Keratinocyte (primary cell): Measurements from ENCODE around the gene LSP1. TPM values are rescaled to one million over a fixed set of nuclear protein-coding genes. Genes with fewer than 3 reads are reported as not detected.

ENCODE experiments used
- DNase-seq: peaks from one replicate; pipeline ENCODE4 v3.0.0-alpha.2; 2011; ENCODE audit warnings: low read depth, missing footprints, low spot score
- FAIRE-seq: peaks from 2 replicates; lab custom pipeline; 2011; peaks lifted over from hg19 to GRCh38; lab: Jason Lieb, UNC
- H2AFZ ChIP-seq: 2 replicates; pipeline ENCODE4 v1.6.0; 2012; ENCODE audit warnings: low read length, control low read depth, inconsistent platforms; ENCODE audit not compliant: control insufficient read depth
- H3K27ac ChIP-seq: 2 replicates; pipeline ENCODE4 v1.5.1; 2011; ENCODE audit warnings: low read length; ENCODE audit not compliant: control insufficient read depth, insufficient read depth
- H3K27me3 ChIP-seq: 3 replicates; pipeline ENCODE4 v1.6.0; 2011; ENCODE audit warnings: low read length; ENCODE audit not compliant: control insufficient read depth, insufficient read depth; ENCODE audit errors: extremely low read depth
- H3K36me3 ChIP-seq, 2 experiments: 2 replicates in 1 of 2; 3 replicates in 1 of 2; pipeline ENCODE4 v1.5.1; 2011; ENCODE audit warnings: low read length in 2 of 2, mild to moderate bottlenecking in 1 of 2; ENCODE audit not compliant: control insufficient read depth in 2 of 2, insufficient read depth in 2 of 2; ENCODE audit errors: extremely low read depth in 1 of 2
- H3K4me1 ChIP-seq: 3 replicates; pipeline ENCODE4 v1.5.1; 2011; ENCODE audit warnings: low read length; ENCODE audit not compliant: control insufficient read depth, insufficient read depth; ENCODE audit errors: extremely low read depth
- H3K4me2 ChIP-seq: 3 replicates; pipeline ENCODE4 v1.6.0; 2011; ENCODE audit warnings: low read depth, low read length; ENCODE audit not compliant: control insufficient read depth, insufficient read depth; ENCODE audit errors: extremely low read depth
- H3K4me3 ChIP-seq, 3 experiments: fragments of 200-600 bp in 1 of 3; sonication (generic) in 1 of 3; 2 replicates in 2 of 3; 3 replicates in 1 of 3; pipeline ENCODE4 v1.5.1; 2011 to 2016; ENCODE audit warnings: low read length in 3 of 3, mild to moderate bottlenecking in 3 of 3, control low read depth in 2 of 3, inconsistent platforms in 1 of 3, low read depth in 1 of 3, mixed read lengths in 1 of 3, mixed run types in 1 of 3, moderate library complexity in 1 of 3; ENCODE audit not compliant: control insufficient read depth in 2 of 3, insufficient read depth in 2 of 3; ENCODE audit errors: extremely low read depth in 1 of 3
- H3K79me2 ChIP-seq: 2 replicates; pipeline ENCODE4 v1.6.0; 2012; ENCODE audit warnings: low read length; ENCODE audit not compliant: control insufficient read depth, insufficient read depth
- H3K9ac ChIP-seq: 3 replicates; pipeline ENCODE4 v1.6.0; 2011; ENCODE audit warnings: low read length; ENCODE audit not compliant: control insufficient read depth, insufficient read depth; ENCODE audit errors: extremely low read depth
- H3K9me1 ChIP-seq: 3 replicates; pipeline ENCODE4 v1.6.0; 2011; ENCODE audit warnings: low read length; ENCODE audit not compliant: control insufficient read depth, insufficient read depth; ENCODE audit errors: extremely low read depth
- H3K9me3 ChIP-seq: 2 replicates; pipeline ENCODE4 v1.5.1; 2012; ENCODE audit warnings: low read depth, low read length; ENCODE audit not compliant: control insufficient read depth
- H4K20me1 ChIP-seq: 3 replicates; pipeline ENCODE4 v1.6.0; 2011; ENCODE audit warnings: low read length; ENCODE audit not compliant: control insufficient read depth, insufficient read depth; ENCODE audit errors: extremely low read depth
- CTCF ChIP-seq, 3 experiments: IDR thresholded peaks in 1 of 3; conservative IDR thresholded peaks in 1 of 3; optimal IDR thresholded peaks in 1 of 3; 2 replicates in 2 of 3; 3 replicates in 1 of 3; pipeline versions ENCODE3 to v1.5.1; 2011; ENCODE audit warnings: low read length in 3 of 3, mild to moderate bottlenecking in 3 of 3, moderate library complexity in 2 of 3, control low read depth in 1 of 3, inconsistent platforms in 1 of 3; ENCODE audit not compliant: insufficient read depth in 2 of 3; ENCODE audit errors: extremely low read depth in 1 of 3
- EZH2 ChIP-seq: IDR thresholded peaks from one replicate; pipeline ENCODE4 v1.6.1; 2012; ENCODE audit warnings: inconsistent platforms, mild to moderate bottlenecking, low read length, moderate library complexity
- dilution Hi-C: fragments of 300-500 bp; cut with MboI; formaldehyde crosslinking; loops from one replicate; pipeline ENCODE4 v1.7.0; 2020; ENCODE audit warnings: low sequenced_read_pairs; ENCODE audit not compliant: extremely low pct_ligation_motif_present
- polyA plus RNA-seq, 5 experiments: library from polyadenylated mRNA; depleted of rRNA in 3 of 5; stranded (reverse) in 3 of 5; stranded (forward) in 1 of 5; unstranded in 1 of 5; fragments of >200 nt; gene quantifications; 1 replicate in 1 of 5; 2 replicates in 3 of 5; 3 replicates in 1 of 5; pipeline versions ENCODE4 v1.2.1 to v1.2.3, GENCODE V29; 2011 to 2012; ENCODE audit warnings: missing spikeins in 2 of 5, low read depth in 1 of 5, low replicate concordance in 1 of 5

LSP1 gene
- polyA plus RNA-seq, 1 donor (not counting 4 experiments of a cell fraction or from before 2014, with no cell fraction given), result 0.94 TPM

GRCh38 chr11:1927026-1927847, 74.4 kb downstream of the LSP1 start:
- Histone ChIP-seq H2AFZ (no peak overlapping the region), H3K9ac (no peak overlapping the region), H3K9me3 (no peaks in the 10 kb centered on the region), H3K4me2 (no peak overlapping the region), H3K36me3 (no peaks in the 10 kb centered on the region), H3K27me3 (peaks cover 4% of the 10 kb centered on the region), H3K79me2 (no peaks in the 10 kb centered on the region), H4K20me1 (no peaks in the 10 kb centered on the region), H3K4me3 (no peak overlapping the region), H3K27ac (no peak overlapping the region), H3K9me1 (no peaks in the 10 kb centered on the region), H3K4me1 (peaks cover 5% of the 10 kb centered on the region)
- TF ChIP-seq EZH2 (no peak), CTCF (optimal IDR thresholded peaks at IDR 0.05 in 1 of 3, IDR thresholded peaks at IDR 0.05 in 1 of 3, conservative IDR thresholded peaks at IDR 0.05 in 1 of 3; ENCODE audit: extremely low read depth in 1 of 3, insufficient read depth in 2 of 3, low read length in 3 of 3) (no peak)
- FAIRE-seq (no peak), DNase-seq (no peak)
- dilution Hi-C loops, result no loop called here

DNA sequence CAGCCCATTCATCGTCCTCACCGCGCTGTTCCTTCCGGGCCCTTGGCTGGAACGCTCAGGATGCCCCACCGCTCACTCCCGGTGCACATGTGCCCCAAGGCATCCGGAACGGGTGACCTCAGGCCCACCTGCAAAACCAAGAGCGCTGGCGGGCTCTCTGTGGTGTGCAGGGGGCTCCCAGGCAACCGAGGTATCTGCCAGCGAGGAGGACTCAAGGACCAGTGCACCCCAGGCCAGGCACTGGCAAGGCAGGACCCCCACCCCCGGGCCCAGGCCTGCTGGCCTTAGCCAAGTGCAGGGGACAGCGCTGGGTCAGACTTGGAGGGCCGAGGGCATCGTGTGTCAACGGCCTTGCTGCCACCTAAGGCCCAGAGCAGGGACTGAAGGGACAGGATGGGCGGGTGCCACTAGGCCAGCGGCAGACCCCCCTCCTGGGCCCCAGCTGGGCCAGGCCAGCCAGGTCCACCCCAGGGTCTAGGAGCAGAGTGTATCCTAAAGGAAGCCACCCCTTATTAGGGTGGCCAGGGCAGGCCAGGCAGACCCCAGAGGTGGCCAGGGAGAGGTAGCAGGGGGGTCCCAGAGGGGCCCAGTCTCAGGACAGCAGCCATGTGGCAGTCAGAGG, 75.1 kb downstream of the LSP1 start:
- TF ChIP-seq EZH2, result no peak
- H3K36me3 ChIP-seq, result no peaks in the 10 kb centered on the region
- dilution Hi-C loops, result no loop called here

More for the DNA sequence above, 75.1 kb downstream of the LSP1 start:
- H3K9me1 ChIP-seq, result no peaks in the 10 kb centered on the region
- H3K27me3 ChIP-seq, result peaks cover 4% of the 10 kb centered on the region
- no peak overlapping the region for H2AFZ ChIP-seq
- H4K20me1 ChIP-seq, result no peaks in the 10 kb centered on the region
- peaks cover 5% of the 10 kb centered on the region for H3K4me1 ChIP-seq
- H3K9ac ChIP-seq, result no peak overlapping the region
- no peak for FAIRE-seq
- H3K4me2 ChIP-seq, result no peak overlapping the region
- no peaks in the 10 kb centered on the region for H3K9me3 ChIP-seq
- no peak overlapping the region for H3K4me3 ChIP-seq
- no peaks in the 10 kb centered on the region for H3K79me2 ChIP-seq
- DNase-seq, result no peak
- no peak overlapping the region for H3K27ac ChIP-seq
